DMS153 (cell line): ENCODE results near the gene IL17RC.
A peak's percentile ranks its signal among the peaks of the same experiment; 100 is the strongest.

Experiments used
- DNase-seq: peaks from one replicate; lab custom pipeline; 2025; lab: John Stamatoyannopoulos, UW

Gene IL17RC

DNA sequence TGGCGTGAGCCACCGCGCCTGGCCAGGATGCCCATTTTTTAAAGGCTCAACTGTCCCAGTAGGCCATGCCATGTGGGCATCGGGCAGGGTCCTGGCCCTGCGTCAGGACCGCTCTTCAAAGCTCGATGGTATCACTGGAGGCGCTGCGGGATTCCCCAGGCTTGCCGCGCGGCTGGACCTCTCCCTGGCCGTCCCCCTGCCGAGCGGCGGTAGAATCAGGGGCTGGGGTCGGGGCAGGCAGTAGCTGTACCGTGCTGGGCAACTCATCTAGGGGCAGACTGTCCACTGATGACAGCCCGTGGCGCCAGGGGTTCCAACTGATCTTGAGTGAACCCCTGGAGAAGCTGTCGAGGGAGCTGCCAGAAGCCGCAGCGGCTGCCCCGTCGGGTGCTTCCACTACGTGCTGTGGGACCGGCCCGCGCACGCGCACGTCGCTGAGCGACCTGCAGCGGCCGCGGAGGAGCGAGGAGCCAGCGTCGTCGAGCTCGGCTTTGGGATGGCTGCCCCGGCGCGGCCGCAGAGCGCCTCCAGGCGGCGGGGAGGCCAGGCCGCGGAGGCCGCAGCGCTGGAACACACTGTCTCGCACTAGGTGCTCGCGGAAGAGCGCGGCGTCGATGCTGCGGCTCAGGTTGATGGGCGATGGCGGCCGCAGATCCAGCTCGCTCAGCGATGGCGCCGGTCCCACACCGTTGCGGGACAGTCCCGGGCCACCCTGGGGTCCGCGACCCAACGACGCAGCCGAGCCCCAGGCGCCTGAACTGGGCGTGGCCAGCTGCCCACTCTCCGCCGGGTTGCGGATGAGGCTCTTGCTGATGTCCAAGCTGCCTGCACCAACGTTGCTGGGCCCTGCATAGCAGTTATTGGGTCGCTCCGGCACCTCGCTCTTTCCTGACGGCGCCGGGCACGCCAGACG is 29.5 kb downstream of the IL17RC start:
- DNase-seq, result peak; percentile 73

DNA sequence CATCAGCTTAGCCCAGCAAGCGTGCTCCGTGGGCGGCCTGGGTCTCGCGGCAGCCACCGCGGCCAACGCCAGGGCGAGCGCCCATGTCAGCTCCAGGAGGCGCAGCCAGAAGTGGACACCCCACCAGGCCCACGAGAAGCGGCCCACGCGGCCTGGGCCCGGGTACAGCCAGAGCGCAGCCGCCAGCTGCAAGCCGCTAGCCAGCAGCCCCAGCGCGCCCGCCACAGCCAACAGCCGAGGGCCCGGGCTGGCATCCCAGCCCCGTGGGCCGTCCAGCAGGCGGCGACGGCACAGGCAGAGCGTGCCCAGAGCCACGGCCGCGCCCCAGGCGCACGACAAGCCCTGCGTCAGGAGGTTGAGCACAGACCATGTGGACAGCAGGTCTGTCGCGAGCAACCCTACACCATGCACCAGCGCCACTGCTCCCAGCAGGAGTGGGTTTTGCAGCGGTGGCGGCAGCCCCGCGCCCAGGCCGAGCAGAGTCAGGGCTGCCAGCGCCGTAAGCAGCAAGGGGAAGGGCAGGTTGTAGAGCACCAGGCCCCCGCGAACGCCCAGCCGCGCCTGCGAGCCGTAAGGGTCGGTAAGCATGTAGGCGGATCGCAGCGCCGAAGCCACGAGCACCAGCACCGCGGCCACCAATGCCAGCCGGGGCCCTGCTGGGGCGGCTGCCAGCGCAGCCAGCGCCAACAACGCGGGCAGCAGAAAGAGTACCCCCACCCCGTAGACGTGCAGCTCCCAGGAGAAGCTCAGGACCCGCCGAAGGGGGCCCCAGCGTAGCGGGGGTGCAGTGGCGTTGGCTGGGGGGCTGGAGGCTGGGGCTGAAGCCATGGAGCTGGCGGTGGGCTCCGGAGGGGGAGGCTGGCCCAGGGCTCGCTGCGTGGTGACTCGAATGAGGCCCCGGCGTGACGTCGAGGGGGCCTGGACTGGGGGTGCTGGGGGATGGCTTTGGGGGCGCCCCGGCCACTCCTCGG is 30.4 kb downstream of the IL17RC start:
- DNase-seq, result no peak

DNA sequence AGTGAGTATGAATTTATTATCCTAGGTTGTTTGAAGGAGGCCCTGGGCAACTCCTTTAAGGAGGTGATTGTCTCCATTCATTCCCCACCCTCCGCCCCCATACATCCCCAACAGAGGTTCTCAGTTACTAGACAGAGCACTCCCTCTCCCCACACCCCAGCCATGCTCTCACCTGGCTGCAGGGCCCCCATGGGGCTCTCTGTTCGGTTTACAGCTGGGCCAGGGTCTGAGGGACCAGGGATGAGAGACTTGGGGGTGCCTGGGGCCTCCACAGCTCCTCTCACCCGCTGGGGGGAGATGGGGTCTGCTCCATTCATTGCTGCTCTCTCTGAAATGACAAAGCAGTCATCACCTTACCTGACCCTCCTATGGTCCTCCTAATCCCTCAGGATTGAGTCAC is 31.7 kb downstream of the IL17RC start:
- DNase-seq, result no peak

DNA sequence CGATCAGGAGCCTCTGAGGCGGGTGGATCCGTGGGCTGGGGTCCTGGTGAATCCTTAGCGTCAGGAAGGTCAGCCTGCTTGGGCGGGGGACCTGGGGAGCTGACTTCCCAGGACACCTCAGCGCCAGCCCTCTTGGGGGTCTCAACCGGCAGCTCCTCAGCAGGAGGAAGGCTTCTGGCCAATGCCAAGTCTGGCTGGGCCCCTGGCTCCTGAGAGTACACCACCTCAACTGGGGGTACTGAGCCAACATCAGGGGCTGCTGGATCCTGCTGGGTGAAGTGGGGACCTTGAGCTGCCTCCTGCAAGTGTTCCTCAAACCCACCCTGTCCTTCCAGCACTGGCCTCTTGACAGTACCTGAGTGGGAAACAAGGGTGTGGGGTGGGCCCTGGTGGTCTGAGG is 32.2 kb downstream of the IL17RC start:
- DNase-seq, result no peak

DNA sequence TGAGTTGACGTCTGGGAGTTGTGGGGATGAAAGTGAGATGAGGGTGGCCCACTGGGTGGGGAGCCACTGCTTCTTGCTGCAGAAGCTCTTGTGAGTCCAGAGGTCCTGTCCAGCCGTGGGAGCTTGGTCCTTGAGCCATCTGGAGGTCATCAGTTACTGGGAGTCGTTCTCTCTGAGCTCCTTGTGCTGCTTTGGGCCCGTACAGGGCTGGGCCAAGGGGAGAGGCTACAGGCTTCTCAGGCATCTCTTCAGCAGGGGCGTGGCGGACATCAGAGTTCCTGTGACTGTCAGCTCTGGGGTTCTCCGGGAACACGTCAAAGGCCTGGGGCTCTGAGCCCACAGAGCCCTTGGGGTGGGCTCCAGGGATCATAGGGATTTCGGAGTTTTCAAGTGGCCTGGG is 32.7 kb downstream of the IL17RC start:
- DNase-seq, result no peak

DNA sequence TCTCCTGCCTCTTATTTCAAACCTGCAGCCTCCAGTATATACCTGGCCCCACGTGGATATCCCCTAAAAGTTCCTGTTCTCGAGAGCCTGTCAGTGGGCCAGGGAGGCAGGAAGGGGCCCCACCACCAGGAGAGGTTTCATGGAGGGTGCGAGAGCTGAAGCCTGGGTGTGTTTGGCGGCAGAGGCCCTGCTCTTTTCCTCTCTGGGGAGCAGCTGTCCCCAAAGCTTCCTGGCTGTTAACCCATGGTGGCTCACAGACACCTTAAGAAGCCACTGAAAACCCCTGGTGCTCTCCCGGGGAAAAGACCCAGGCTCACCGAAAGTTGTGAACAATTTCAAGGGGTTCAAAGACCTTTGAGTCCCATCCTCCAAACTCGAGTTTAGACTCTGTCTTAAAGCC is 34.2 kb downstream of the IL17RC start:
- no peak for DNase-seq

DNA sequence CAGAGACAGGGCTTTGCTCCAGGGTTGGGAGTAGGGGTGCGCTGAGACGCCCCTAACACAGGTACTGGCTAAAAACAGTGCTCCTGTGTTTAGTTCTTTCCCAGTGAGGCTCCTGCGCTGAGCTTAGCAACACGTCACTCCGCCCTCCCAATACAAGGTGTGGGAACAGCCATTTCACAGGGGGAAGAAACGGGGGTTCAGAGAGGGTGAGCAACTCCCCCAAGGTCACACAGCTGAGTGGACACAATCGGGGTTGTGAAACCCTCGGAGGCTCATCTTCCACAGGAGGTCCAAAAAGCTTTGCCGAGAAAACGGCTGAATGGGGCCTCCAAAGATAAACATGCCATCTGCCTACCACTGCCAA is 34.7 kb downstream of the IL17RC start:
- no peak for DNase-seq

DNA sequence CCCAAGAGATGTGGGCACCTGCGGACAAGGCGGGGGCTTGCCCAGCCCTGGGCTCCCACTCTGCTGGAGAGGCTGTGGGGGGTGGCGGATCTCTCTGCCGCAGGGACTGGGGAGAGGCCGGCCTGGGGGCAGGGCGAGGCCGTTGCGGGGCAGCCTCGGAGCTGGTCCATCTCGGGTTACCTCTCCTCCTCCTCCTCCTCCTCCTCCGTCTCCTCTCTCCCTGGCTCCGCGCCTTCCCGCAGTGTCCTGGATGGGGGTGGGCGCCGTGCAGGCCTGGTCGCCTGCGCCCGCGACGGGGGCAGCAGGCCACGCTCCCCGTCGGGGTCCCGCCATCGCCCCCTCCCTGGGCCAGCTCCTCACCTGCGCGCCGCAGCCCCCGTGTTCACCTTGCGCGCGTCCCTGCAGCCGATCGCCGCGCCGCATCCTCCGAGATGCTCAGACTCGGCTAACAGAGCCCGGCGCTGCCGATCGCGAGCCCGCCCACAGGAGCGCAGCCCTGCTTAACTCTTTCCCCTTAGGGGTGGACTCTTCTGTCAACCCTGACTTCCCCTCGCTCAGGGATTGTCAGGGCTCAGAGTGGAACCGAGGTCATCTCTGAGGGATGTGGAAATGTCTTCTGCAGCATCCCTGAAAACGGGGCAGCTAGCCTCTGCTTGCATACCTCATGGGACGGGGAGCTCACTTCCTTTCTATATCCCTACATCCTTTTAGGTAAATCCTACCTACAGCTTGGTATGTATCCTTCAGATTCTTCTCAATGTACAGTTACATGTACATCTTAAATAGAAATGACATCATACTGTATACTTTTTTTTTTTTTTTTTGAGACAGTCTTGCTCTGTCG is 35.3 kb downstream of the IL17RC start, which contains the start of gene PRRT3:
Gene PRRT3 (minus strand): TSS at position 447 of the 844 bp plus-strand sequence. CDS start 2,293 bp downstream, outside the sequence.
- DNase-seq, result no peak

DNA sequence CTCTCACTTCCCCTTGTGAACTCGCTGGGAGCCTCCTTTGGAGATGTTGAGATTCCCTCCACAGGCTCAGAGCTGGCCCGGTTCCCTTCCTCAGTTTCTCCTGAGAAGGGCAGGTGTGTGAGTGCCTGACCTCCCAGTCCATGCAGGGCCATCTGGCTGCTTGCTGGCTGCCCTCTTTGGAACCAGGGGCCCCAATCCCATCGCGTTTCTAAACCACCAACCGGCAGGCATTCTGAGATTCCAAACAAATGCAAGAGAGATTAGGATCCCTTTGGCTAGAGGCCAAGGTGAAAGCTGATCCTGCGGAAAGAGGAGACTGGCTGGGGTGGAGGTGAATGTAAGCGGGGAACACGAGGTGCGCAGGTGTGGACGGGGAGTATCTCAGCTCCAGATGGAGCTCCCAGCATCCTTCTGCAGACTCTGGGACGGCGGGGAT is 38.2 kb downstream of the IL17RC start:
- DNase-seq, result peak; percentile 48

DNA sequence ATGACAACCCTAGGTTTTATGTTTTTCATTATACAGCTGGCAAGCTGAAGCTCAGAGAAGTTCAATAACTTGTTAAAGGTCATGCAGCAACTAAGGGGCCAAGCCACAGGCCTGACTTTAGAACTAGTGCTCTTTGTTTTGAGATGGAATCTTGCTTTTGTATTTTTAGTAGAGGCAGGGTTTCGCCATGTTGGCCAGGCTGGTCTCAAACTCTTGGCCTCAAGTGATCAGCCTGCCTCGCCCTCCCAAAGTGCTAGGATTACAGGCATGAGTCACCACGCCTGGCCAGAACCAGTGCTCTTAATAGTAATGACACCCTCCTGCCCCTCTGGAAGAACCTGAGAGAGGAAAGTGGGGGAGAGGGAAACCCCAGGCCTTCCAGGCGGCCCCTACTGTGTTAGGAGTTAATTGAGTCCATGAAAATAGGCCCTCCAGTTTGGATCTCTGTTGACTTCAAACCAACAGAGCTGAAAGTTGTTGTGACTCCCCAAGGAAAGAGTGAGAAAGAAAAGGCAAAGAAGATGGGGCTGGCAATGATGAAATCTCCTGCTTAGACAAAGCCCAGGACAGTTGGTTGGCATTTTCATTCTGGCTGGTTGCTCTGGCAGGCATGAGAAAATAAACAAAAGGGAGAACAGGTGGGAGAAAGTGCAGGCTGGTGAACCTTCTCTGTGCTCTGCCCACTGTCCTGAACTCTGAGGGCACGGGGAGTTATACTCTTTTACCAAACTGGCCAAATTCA is 38.9 kb downstream of the IL17RC start:
- no peak for DNase-seq

DNA sequence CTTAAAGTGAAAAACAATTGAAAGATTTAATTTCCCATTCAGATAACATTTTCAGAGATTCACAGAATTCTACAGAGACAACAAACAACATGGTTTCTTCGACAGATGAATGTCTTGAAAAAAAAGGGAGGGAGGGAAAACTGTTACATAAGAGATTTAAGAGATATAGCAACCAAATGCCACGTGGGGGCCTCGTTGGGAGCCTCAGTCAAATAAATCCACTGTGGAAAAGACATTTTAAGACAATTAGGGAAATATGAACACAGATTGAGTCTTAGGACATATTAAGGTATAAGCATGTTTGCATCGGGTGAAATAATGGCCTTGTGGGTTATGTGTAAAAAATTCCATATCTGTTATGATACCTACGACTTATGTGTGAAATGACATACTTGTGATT is 40.3 kb downstream of the IL17RC start:
- DNase-seq, result no peak

DNA sequence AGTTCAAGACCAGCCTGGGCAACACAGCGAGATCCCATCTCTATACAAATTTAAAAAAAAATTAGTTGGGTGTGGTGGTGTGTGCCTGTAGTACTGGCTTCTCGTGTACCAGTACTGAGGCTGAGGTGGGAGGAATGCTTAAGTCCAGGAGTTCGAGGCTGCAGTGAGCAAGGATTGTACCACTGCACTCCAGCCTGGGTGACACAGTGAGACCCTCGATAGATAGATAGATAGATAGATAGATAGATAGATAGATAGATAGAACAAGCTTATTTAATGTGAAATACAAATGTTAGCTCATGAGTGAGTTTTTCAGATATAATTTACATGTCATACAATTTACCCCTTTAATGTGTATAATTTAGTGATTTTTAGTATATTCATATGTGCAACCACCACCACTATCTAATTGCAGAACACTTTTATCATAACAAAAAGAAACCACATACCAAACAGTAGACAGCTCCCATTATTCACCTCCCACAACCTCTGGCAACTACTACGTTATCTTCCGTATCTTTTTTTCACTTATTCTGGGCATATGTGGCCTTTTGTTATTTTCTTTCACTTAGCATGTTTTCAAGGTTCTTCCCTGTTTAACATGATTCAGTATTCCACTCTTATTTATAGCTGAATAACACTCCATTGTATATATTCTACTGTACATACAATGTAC is 48.4 kb downstream of the IL17RC start:
- DNase-seq, result no peak

DNA sequence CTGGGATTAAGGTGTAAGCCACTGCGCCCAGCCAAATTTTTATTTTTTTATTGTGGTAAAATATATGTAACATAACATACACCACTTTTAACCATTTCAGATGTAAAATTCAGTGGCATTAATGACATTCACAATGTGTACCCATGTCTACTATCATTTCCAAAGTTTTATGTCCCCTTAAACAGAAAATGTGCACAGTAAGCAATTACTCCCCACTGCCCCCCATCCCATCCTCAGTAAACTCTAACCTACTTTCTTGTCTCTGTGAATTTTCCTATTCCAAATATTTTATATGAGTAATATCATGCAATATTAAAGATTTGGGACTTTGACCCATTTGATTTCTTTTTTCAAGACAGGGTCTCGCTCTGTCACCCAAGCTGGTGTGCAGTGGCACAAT is 49.9 kb downstream of the IL17RC start:
- DNase-seq, result no peak

DNA sequence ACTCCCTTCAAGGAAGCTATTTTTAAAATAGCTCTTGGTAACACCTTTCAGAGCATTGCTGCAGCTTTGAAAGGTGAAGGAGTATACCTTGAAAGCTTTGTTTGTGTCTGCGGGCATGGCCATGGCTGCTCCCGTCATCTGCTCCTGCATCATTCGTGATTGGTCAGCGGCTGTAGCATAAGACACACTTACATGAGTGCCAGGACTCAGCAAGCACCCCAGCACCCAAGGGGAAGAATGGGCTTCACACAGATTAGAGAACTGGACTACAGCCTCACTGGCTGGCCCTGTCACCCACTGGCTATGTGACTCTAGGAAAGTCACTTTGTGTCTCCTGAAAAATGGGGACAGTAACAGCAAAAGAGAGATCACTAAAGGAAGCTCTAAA is 52.7 kb downstream of the IL17RC start:
- no peak for DNase-seq

DNA sequence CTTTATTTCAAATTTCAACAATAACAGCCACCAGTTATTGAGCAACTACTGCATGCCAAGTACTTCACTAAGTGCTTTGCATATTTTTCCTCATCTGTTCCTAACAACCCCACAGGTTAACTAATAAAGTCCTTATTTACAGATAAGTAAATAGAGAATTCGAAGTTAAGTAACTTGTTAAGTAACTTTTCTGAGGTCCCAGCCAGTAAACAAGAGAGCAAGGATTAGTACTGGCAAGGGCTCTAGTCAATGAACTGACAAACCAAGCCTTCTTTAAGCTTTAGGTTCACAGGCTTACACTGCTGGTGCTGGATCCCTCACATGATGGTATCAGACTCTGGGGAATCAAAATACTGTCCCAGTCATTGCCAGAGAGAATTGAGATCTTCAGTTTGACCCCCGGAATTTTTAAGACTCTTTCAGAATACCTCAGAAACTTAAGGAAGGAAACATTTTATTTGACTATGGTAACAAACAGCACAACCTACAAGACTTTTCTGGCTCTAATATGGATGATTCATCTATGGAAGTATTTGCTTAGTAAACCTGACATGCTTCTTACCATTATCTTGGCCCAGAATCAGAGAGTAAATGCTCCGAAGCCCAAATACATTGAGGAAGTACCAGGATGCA is 53.2 kb downstream of the IL17RC start:
- DNase-seq, result no peak

DNA sequence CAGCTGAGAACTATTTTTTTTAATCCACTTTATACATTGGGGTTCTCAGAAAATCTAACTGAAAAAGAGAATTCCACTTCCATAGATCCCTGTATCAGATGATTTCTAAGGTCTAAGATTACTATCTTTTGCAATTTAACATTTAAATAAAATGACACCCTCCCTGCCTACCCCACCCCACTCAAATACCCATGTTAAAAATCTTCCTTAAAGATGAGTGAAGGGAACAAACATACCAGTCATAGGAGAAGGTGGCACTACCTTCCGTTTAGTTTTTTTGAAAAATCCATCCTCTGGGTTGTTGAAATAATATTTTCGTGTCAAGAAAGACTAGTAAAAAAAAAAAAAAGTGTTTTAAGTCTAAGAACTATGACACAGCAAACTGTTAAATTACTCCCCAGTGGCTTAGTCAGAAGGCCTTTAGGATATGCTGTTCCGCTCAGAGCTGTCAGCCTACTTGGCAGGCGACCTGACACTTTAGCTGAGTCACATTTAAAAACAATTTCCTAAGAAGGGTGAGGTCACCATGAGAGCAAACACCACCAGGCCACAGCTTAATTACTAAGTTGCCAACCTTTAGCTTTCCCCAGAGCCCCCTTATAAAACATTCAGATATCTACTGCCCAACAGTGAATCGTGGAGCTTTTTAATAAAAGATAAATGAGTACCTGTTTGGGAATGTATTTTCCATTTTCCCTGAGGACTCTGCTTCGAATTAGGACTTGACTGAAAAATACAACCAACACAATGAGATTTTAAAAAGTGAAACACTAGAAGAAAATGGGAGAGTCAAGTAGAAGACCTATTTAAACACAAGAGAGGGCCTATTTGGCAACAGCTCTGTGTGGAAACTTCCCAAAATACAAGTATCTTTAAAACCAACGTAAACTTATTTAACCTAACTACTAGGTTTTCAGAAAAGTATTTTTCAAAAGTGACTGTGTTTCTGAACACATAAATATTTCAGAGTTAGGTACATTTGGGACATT is 60.1 kb downstream of the IL17RC start:
- no peak for DNase-seq

DNA sequence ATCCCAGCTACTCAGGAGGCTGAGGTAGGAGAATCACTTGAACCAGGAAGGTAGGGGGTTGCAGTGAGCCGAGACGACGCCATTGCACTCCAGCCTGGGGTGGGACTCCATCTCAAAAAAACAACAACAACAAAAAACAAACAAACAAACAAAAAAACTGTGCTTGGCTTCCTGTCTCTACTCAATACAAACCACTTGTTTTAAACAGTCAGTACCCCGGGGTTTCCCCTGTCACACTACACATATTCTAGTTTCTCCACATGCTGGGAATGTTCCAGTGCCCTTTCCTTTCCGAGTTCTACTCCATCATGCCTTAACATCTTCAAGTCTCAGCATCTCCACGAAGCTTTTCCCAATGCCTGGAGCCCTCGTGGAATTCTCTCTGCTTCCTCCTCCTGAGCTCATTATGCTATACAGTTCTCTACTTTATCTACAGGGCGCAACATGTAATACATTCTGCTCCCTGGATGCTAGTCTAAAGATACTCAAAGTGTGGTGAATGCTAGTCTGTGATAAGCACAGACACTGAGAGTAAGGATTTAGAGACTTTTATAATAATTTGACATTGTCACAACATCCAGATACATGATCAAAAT is 61.9 kb downstream of the IL17RC start:
- DNase-seq, result no peak

DNA sequence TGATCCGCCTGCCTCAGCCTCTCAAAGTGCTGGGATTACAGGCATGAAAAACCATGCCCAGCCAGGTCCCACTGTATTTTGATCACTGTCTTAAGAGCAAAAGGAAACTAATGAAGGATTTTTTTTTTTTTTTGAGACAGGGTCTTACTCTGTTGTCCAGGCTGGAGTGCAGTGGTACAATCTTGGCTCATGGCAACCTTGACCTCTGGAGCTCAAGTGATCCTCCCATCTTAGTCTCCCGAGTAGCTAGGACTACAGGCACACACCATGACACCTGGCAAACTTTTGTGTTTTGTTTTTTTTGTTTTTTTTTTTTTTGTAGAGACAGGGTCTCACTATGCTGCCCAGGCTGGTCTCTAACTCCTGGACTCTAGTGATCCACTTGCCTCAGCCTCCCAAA is 63.4 kb downstream of the IL17RC start:
- DNase-seq, result no peak
